PC-3 (cell line): ENCODE results near the gene MPST. TPM values are rescaled to one million over a fixed set of nuclear protein-coding genes. Genes with fewer than 3 reads are reported as not detected.

ENCODE experiments used
- ATAC-seq: fragments of 200-7000 bp; cut with Tn5 transposase; 2 replicates; pipeline ENCODE4 v1.9.1; 2020; ENCODE audit warnings: mild to moderate bottlenecking, moderate library complexity
- BruUV-seq: library from RNA; stranded (reverse); fragments of 400-500 nt; replicated peaks from 2 replicates; lab custom pipeline; 2021; lab: Mats Ljungman, UMichigan
- CTCF ChIA-PET: fragments of 300-600 bp; sonication (Branson Sonifier 250); formaldehyde crosslinking; loops from one replicate; lab custom pipeline; 2022; ENCODE audit warnings: antibody characterized with exemption; lab: Charles Lee
- POLR2A ChIA-PET: fragments of 300-600 bp; sonication (Branson Sonifier 250); formaldehyde crosslinking; loops from one replicate; lab custom pipeline; 2022; ENCODE audit warnings: antibody characterized with exemption; ENCODE audit not compliant: unreplicated experiment; lab: Charles Lee
- DNase-seq: peaks from one replicate; pipeline ENCODE4 v3.0.0-alpha.2; 2015
- H2AFZ ChIP-seq: fragments of 300-600 bp; sonication (generic); 2 replicates; pipeline ENCODE4 v1.6.0; 2016; ENCODE audit warnings: antibody characterized with exemption, low read length
- H3F3A ChIP-seq: fragments of 300-600 bp; sonication (generic); one replicate; pipeline ENCODE4 v1.6.0; 2017; ENCODE audit warnings: antibody characterized with exemption, low read length, control low read depth, mild to moderate bottlenecking; ENCODE audit not compliant: unreplicated experiment
- H3K27ac ChIP-seq: fragments of 300-600 bp; sonication (generic); 2 replicates; pipeline ENCODE4 v1.5.1; 2016; ENCODE audit warnings: mild to moderate bottlenecking, low read length
- H3K27me3 ChIP-seq: fragments of 300-600 bp; sonication (generic); 2 replicates; pipeline ENCODE4 v1.6.1; 2016; ENCODE audit warnings: low read length, mixed read lengths
- H3K36me3 ChIP-seq: fragments of 300-600 bp; sonication (generic); 2 replicates; pipeline ENCODE4 v1.6.1; 2016; ENCODE audit warnings: low read depth, mixed run types, low read length, mixed read lengths
- H3K4me1 ChIP-seq: fragments of 300-600 bp; sonication (generic); 2 replicates; pipeline ENCODE4 v1.5.1; 2016; ENCODE audit warnings: low read length; ENCODE audit not compliant: insufficient read depth
- H3K4me2 ChIP-seq: fragments of 300-600 bp; sonication (generic); 2 replicates; pipeline ENCODE4 v1.6.0; 2016; ENCODE audit warnings: low read length
- H3K4me3 ChIP-seq: fragments of 300-600 bp; sonication (generic); 2 replicates; pipeline ENCODE4 v1.5.1; 2016; ENCODE audit warnings: mild to moderate bottlenecking, low read length, mixed read lengths
- H3K79me2 ChIP-seq: fragments of 300-600 bp; sonication (generic); 2 replicates; pipeline ENCODE4 v1.6.1; 2017; ENCODE audit warnings: low read length, mixed read lengths
- H3K9ac ChIP-seq: fragments of 300-600 bp; sonication (generic); 2 replicates; pipeline ENCODE4 v1.6.0; 2016; ENCODE audit warnings: mild to moderate bottlenecking, low read length
- H3K9me2 ChIP-seq: fragments of 300-600 bp; sonication (generic); replicated peaks from 2 replicates; pipeline ENCODE4 v1.6.1; 2016; ENCODE audit warnings: mixed run types, low read length, mixed read lengths
- H3K9me3 ChIP-seq: fragments of 300-600 bp; sonication (generic); 2 replicates; pipeline ENCODE4 v1.6.1; 2016; ENCODE audit warnings: low read length, mixed read lengths
- H4K20me1 ChIP-seq: fragments of 300-600 bp; sonication (generic); 2 replicates; pipeline ENCODE4 v1.6.1; 2016; ENCODE audit warnings: low read length, mixed read lengths
- CTCF ChIP-seq: fragments of 300-600 bp; sonication (generic); conservative IDR thresholded peaks from 2 replicates; pipeline ENCODE4 v1.5.1; 2017; ENCODE audit warnings: antibody characterized with exemption, low read depth, mild to moderate bottlenecking, low read length
- EZH2 ChIP-seq: fragments of 300-600 bp; sonication (generic); IDR thresholded peaks from one replicate; pipeline ENCODE4 v1.6.1; 2017; ENCODE audit warnings: antibody characterized with exemption, mild to moderate bottlenecking, low read length; ENCODE audit not compliant: unreplicated experiment
- EZH2phosphoT487 ChIP-seq: fragments of 300-600 bp; sonication (generic); IDR thresholded peaks from 2 replicates; pipeline ENCODE4 v1.6.1; 2018; ENCODE audit warnings: mild to moderate bottlenecking, antibody characterized with exemption, low read length, borderline replicate concordance
- intact Hi-C: fragments of 100-400 bp; cut with micrococcal nuclease; formaldehyde crosslinking; loops from 2 replicates; pipeline ENCODE4 v1.9.0; 2023
- total RNA-seq: library from RNA; depleted of rRNA; stranded (reverse); fragments of >200 nt; gene quantifications from 2 replicates; pipeline ENCODE4 v1.2.3, GENCODE V29; 2014

The MPST gene
- total RNA-seq, 1 experiment from 2014 or later, result 97.0 TPM

- Histone ChIP-seq H3F3A (no peaks in the 10 kb centered on the region), H3K9me2 (no peaks in the 10 kb centered on the region), H3K4me3 (no peak overlapping the region), H2AFZ (no peak overlapping the region), H3K27ac (no peak overlapping the region), H4K20me1 (no peaks in the 10 kb centered on the region), H3K9me3 (no peaks in the 10 kb centered on the region), H3K79me2 (no peaks in the 10 kb centered on the region), H3K36me3 (no peaks in the 10 kb centered on the region), H3K4me1 (no peaks in the 10 kb centered on the region), H3K27me3 (no peaks in the 10 kb centered on the region), H3K4me2 (no peak overlapping the region), H3K9ac (no peak overlapping the region)
- TF ChIP-seq CTCF, result no peak
- no peak for TF ChIP-seq EZH2
- TF ChIP-seq EZH2phosphoT487, result no peak
- POLR2A ChIA-PET, result no interaction called here
- ATAC-seq (no peak), DNase-seq (no peak)
- CTCF ChIA-PET, result no interaction called here
- BruUV-seq, result no TSS peak
- intact Hi-C loops, result no loop called here
Measured at GRCh38 chr22:37059876-37060449, 40.4 kb downstream of the MPST start.

- no peak for ATAC-seq
- Histone ChIP-seq H3K4me3 (no peak overlapping the region), H3K9me3 (no peaks in the 10 kb centered on the region), H2AFZ (no peak overlapping the region), H3K27me3 (no peaks in the 10 kb centered on the region), H3K9ac (no peak overlapping the region), H3K27ac (no peak overlapping the region), H3F3A (no peaks in the 10 kb centered on the region), H3K9me2 (no peaks in the 10 kb centered on the region), H3K4me2 (no peak overlapping the region), H3K4me1 (no peaks in the 10 kb centered on the region), H3K79me2 (no peaks in the 10 kb centered on the region), H3K36me3 (no peaks in the 10 kb centered on the region), H4K20me1 (no peaks in the 10 kb centered on the region)
- TF ChIP-seq EZH2, result no peak
- TF ChIP-seq CTCF, result no peak
- TF ChIP-seq EZH2phosphoT487, result no peak
- POLR2A ChIA-PET, result no interaction called here
- intact Hi-C loops, result no loop called here
- DNase-seq, result no peak
- CTCF ChIA-PET, result no interaction called here
- BruUV-seq, result no TSS peak
Measured at GRCh38 chr22:37060801-37061610, 41.5 kb downstream of the MPST start.
